ENCODE results near the gene DMAC2.
"Not testable (repeated sequence)": the region's sequence is repeated elsewhere in the genome, so short reads cannot be mapped to it uniquely, and the experiment has no call there.

The DMAC2 gene

DNA sequence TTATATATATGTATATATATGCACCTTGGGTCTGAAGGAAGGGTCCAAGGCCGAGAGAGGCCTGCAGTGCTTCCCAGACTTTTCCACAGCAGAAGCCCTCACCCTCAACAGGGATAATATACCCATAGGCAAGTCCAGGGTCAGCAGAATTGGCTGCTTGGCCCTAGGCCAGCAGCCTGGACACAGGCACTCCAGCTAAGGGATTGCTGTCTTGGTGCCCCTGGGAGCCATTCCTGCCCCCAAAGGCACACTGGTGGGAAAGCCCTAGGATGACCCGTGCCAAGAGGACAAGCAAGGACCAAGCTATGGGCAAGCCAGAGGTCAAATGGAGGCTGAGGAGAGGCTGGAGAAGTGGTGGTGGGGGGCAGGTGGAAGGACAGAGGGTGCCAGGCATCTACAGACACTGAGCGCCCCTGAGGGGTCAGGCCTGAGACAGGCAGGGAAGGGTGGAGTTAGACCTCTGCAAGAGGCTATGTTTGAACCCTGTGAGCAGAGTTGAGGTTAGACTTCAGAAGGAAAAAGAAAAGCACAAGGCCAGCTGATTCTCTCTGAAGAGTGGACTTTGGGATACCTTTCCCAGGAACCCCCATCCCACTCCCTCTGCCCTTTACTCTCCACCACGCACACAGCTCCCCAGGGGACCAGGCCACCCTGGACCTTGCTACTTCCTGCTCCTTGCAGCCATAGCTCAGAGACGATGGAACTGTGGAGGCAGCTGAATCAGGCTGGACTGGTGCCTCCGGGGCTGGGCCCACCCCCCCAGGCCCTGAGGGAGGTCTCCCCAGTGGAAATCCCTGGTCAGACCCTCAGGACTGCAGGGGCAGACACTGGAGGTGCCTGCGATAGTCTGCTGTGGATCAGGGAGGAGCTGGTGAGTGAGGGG, 3.0 kb upstream of the DMAC2 start, which contains the start of gene ERICH4:
ERICH4 (plus strand) TSS at position 684 of the 883 bp plus-strand sequence; CDS start at position 698, 14 bp downstream.
- DNase-seq (ENCODE audit: low read depth), result no peak

GRCh38 chr19:41441321-41441945, 1.7 kb upstream of the DMAC2 start:
- DNase-seq (ENCODE audit: low read depth), result no peak

DNA sequence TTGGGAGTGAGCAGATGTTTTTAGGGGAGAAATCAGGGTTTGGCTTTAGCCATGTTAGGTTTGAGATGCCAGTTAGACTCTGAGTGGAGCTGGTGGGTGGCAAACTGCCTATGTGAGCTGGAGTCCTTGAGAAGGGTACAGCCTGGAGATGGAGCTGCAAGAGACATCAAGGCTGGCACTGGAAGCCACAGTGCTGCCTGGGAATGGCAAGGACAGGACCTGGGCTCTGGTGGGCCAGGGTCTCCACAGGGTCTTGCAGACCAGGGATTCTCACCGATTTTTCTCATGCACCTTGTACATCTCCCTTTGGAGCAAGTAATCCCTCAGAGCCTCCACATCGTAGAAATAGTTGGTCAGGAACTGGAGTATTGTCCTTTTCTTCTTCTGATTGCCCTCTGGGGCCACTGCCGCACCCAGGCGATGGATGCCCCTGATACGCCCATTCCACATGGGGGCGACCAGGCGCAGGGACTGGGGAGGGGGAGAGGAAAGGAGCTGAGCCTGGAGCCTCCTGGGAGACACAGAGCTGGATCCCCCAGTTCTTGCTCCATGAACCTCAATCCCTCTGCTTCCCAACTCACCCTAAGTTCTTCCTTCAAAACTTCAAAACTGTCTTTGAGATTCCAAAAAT, 1.7 kb downstream of the DMAC2 start:
- DNase-seq (ENCODE audit: low read depth), result no peak

GRCh38 chr19:41436674-41436951, 3.1 kb downstream of the DMAC2 start:
- no peak for DNase-seq (ENCODE audit: low read depth)

- DNase-seq (ENCODE audit: low read depth), result no peak
Measured at GRCh38 chr19:41435936-41436673, 3.6 kb downstream of the DMAC2 start.

DNA sequence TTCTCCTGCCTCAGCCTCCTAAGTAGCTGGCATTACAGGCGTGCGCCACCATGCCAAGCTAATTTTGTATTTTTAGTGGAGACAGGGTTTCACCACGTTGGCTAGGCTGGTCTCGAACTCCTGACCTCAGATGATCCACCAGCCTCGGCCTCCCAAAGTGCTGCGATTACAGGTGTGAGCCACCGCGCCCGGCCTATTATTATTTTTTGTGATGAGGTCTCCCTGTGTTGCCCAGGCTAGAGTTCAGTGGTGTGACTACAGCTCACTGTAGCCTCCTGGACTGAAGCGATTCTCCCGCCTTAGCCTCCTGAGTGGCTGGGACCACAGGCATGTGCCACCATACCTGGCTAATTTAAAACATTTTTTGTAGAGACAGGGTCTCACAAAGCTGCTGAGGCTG, 4.3 kb downstream of the DMAC2 start:
- not testable (repeated sequence) for DNase-seq (ENCODE audit: low read depth)

- DNase-seq (ENCODE audit: low read depth), result no peak
Measured at GRCh38 chr19:41434450-41434849, 5.3 kb downstream of the DMAC2 start.

- no peak for DNase-seq (ENCODE audit: low read depth)
Measured at GRCh38 chr19:41433171-41433570, 6.5 kb downstream of the DMAC2 start.

- DNase-seq (ENCODE audit: low read depth), result no peak
Measured at GRCh38 chr19:41431426-41432386, 8.0 kb downstream of the DMAC2 start.

DNA sequence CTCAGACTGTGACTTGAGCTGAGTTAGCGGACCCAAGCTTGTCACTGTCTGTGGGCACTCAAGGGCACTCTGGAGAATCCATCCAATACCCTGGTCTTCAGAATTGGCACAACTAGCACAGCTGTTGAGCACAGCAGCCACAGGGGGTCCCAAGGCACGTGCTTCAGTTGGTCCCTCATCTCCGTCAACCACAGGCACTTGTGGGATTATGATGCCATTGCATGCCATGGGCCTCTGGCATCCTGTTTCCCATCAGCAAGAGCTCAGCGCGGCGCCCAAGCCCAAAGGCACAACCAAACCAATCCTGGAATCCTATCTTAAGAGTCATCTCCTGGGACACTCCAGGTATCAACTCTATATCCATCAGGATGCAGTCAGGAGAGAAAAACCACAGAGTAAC, 8.8 kb downstream of the DMAC2 start:
- DNase-seq (ENCODE audit: low read depth), result no peak

DNA sequence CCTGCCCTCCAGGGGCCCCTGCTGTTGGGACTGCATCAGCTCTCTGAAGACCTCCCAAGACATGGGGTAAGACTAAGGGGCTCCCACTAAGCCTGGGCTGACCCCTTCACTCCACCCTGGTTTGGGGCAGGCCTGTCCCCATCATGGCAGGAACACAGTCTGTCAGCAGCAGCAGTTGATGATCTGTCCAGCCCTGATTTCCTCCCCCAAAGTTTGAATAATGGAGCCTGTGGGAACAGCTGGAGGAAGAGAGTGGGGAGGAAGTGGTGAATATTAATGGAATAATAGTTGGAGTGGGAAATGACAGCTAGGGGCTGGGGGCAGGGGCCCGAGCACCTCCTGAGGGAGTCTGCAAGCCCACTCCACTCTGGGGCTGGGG, 11.2 kb downstream of the DMAC2 start:
- no peak for DNase-seq (ENCODE audit: low read depth)

- no peak for DNase-seq (ENCODE audit: low read depth)
Measured at GRCh38 chr19:41427647-41428480, 11.8 kb downstream of the DMAC2 start.

DNA sequence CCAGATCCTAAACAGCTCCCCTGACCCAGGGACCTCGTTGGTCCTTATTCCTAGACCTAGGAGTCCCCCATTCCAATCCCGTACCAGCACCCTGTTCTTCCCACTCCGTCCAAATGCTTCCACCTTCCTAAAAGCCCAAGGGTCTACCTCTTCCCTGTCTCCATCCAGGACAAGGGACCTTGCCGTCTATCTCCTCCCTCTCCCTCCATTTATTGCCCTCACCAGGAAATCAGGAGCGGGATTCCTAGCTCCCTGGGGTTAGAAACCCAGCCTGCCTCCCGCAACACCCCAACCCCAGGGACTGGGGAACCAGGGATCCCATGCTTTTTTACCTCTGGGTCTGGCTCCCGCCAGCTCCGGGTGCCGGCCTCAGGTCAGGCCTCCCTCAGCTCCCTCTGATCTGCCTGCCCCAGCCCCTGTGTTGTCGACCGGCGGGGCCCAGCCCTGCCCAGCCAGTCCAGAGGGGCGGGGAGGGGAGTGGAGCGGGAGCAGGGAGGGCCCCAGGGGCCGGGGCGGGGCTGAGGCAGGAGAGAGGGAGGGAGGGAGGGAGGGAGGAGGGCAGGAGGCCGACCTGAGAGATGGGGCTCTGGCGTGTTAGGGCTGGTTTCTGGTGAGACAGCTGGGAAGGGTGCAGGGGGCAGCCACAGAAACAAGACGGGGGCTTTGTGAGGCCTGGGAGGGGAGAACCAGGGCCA, 12.6 kb downstream of the DMAC2 start, which contains the start of gene B3GNT8:
B3GNT8 (minus strand) TSS at position 423 of the 695 bp plus-strand sequence. CDS start 596 bp downstream, outside the sequence.
- DNase-seq (ENCODE audit: low read depth), result peak; percentile 40

DNA sequence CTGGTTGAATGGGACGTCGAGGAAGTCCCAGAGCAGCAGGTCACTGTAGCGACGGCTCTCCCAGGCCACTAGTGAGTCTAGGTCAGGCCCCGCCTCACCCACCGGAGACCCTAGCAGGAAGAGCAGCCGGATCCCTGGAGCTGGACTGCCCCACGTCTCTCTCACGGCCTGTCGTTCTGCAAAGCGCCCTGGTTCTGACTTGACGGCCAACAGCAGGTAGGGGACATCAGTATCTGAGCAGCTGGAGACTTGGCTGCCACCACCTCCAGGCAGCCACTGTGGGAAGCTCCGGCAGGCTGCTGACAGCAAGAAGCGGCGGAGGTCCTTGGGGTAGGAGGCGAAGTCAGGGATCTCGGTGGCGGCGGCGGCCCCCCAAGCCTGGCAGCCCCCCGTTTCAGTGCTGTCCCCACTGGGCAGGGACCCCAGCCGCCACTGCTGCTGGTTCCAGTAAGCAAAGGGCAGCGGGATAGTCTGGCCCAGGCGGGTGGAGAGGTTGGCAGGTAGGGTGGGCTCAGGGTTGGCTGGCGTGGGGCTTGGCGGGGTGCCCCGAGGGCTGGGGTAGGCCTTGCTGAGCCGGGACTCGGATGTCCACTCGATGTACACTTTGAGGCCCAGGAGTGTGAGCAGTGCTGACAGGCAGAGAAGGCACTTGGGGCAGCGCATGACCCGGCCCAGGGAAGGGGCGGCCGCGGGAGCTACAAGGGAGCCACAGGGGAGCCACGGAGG, 13.4 kb downstream of the DMAC2 start:
- DNase-seq (ENCODE audit: low read depth), result no peak

DNA sequence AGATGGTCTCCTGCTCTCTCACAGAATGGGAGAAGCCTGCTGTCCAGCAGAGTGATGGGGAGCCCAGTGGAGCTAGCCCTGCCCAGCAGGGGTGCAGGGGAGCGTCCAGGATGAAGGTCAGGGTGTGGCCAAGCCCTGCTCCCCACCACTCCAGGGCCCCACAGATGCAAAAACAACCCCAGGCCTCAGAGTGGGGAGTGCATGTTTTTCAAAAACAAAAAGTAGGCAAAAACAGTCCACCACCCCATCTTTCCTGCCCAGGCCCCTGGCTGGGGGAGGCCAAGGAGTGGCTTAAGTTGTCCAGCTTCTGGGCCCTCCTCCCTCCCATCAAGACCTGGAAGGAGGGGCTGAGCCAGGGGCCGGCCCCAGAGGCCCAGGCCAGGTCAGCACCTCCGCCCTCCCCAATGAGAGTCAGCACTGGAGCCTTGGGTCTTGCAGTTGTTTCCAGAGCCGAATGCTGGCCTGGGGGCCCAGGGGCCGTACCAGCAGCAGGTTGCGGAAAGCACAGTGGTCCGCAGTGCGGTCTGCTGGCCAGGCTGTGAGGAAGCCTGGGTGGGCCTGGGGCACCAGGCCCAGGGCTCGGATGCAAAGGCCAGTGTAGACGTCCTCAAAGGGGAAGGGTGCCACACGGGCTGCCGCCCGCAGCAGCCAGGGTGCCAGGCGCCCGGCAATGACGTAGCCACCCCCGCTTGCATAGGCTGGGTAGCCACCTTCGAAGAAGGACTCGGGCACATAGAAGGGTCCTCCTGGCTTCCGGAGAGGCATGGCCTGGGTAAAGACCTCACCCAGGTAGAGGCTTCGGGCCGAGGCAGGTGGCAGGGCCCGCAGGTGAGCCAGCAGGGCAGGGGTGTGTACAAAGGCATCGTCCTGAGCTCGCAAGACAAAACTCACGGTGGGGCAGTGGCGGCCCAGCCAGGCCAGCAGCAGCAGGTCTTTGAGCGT, 14.3 kb downstream of the DMAC2 start:
- DNase-seq (ENCODE audit: low read depth), result no peak

DNA sequence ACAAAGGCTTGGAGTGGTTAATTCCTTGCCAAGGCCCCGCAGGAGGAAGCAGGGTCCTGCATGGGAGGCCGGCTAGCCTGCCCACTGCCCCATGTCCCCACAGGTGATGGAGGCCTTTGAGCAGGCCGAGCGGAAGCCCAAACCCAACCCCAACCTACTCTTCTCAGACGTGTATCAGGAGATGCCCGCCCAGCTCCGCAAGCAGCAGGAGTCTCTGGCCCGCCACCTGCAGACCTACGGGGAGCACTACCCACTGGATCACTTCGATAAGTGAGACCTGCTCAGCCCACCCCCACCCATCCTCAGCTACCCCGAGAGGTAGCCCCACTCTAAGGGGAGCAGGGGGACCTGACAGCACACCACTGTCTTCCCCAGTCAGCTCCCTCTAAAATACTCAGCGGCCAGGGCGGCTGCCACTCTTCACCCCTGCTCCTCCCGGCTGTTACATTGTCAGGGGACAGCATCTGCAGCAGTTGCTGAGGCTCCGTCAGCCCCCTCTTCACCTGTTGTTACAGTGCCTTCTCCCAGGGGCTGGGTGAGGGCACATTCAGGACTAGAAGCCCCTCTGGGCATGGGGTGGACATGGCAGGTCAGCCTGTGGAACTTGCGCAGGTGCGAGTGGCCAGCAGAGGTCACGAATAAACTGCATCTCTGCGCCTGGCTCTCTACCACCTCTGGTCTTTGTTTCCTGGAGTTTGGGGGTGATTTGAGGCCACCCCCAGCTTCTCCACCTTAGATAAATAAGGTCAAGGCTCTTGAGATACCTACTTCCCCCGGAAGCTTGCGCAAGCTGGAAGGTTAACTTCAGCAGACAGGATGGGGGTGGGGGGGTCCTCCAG, 15.2 kb downstream of the DMAC2 start:
- no peak for DNase-seq (ENCODE audit: low read depth)

DNA sequence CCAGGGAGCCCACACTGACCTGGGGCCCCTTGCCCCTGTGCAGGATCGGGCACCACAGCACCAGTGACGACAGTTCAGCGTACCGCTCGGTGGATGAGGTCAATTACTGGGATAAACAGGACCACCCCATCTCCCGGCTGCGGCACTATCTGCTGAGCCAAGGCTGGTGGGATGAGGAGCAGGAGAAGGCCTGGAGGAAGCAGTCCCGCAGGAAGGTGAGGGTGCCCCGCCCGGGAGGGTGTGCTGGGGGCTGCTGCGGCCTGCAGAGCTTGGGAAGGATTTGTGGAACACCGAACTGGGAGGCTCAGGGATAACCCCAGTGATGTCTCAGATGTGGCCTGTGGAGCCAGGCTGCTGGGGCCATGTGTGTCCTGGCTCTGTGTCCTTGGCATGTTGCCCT, 16.8 kb downstream of the DMAC2 start:
- no peak for DNase-seq (ENCODE audit: low read depth)

Measured in stromal cell of bone marrow (primary cell).